NCI-H2227 treated with DMSO at 0.1 percent for 48 hours (cell line): ENCODE measurements around the gene RPA3.
A peak's percentile ranks its signal among the peaks of the same experiment; 100 is the strongest.

Experiments
- DNase-seq: peaks from one replicate; lab custom pipeline; 2025; lab: John Stamatoyannopoulos, UW

Gene RPA3

GRCh38 chr7:7607010-7607409 is 111.4 kb downstream of the RPA3 start:
- DNase-seq, result no peak

GRCh38 chr7:7596176-7596575 is 122.2 kb downstream of the RPA3 start:
- DNase-seq, result no peak

- DNase-seq, result peak; percentile 32
Observed at GRCh38 chr7:7595451-7595850, 123.0 kb downstream of the RPA3 start.
